B cell (primary cell): ENCODE measurements around the gene VSIG10. TPM values are rescaled to one million over a fixed set of nuclear protein-coding genes. Genes with fewer than 3 reads are reported as not detected.

Source experiments
- ATAC-seq: fragments of 200-7000 bp; cut with Tn5 transposase; one replicate; pipeline ENCODE4 v1.10.0; 2021; ENCODE audit warnings: low read depth, mild to moderate bottlenecking, moderate number of reproducible peaks, moderate library complexity
- CTCF ChIA-PET: fragments of 350-600 bp; sonication (Branson Sonifier 250); formaldehyde crosslinking; loops from one replicate; lab custom pipeline; 2021; ENCODE audit warnings: antibody characterized with exemption, inconsistent platforms; lab: Charles Lee
- POLR2A ChIA-PET: fragments of 350-600 bp; sonication (Branson Sonifier 250); formaldehyde crosslinking; loops from one replicate; lab custom pipeline; 2021; ENCODE audit warnings: antibody characterized with exemption; lab: Charles Lee
- DNase-seq: peaks from one replicate; pipeline ENCODE4 v3.0.0; 2013
- H2AFZ ChIP-seq: 2 replicates; pipeline ENCODE4 v1.6.1; 2012; ENCODE audit warnings: mild to moderate bottlenecking, low read depth, low read length; ENCODE audit not compliant: insufficient read depth, poor library complexity, severe bottlenecking
- H3K27ac ChIP-seq, 2 donors: 1 replicate in 1 of 2; 2 replicates in 1 of 2; pipeline ENCODE4 v1.5.1; 2012 to 2013; ENCODE audit warnings: low read length in 2 of 2, mild to moderate bottlenecking in 2 of 2, moderate library complexity in 1 of 2
- H3K27me3 ChIP-seq, 4 experiments: fragments of 200-600 bp in 1 of 4; sonication (generic) in 1 of 4; replicated peaks in 1 of 4; 1 replicate in 2 of 4; 2 replicates in 2 of 4; pipeline versions ENCODE4 v1.6.1 to v1.7.0; 2013 to 2016; ENCODE audit warnings: low read length in 3 of 4, mild to moderate bottlenecking in 2 of 4, mixed read lengths in 1 of 4, moderate library complexity in 1 of 4; ENCODE audit not compliant: insufficient read depth in 4 of 4, control insufficient read depth in 3 of 4; ENCODE audit errors: control extremely low read depth in 1 of 4
- H3K36me3 ChIP-seq, 2 experiments: replicated peaks in 1 of 2; 1 replicate in 1 of 2; 2 replicates in 1 of 2; pipeline versions ENCODE4 v1.6.1 to v1.7.1; 2013; ENCODE audit warnings: low read length in 1 of 2; ENCODE audit not compliant: insufficient read depth in 2 of 2, control insufficient read depth in 1 of 2; ENCODE audit errors: control extremely low read depth in 1 of 2, extremely low read depth in 1 of 2
- H3K4me1 ChIP-seq, 2 donors: fragments of 200-600 bp in 1 of 2; sonication (generic) in 1 of 2; 1 replicate in 1 of 2; 2 replicates in 1 of 2; pipeline versions ENCODE4 v1.5.1 to v1.6.1; 2013 to 2017; ENCODE audit warnings: low read length in 2 of 2; ENCODE audit not compliant: control insufficient read depth in 2 of 2, insufficient read depth in 2 of 2
- H3K4me2 ChIP-seq: replicated peaks from 2 replicates; pipeline ENCODE3; 2012; ENCODE audit warnings: mild to moderate bottlenecking, low read depth, low read length; ENCODE audit not compliant: poor library complexity, severe bottlenecking
- H3K4me3 ChIP-seq, 5 experiments: fragments of 200-600 bp in 1 of 5; sonication (generic) in 1 of 5; 1 replicate in 3 of 5; 2 replicates in 2 of 5; pipeline versions ENCODE4 v1.5.1 to v1.7.0; 2011 to 2016; ENCODE audit warnings: low read length in 4 of 5, mild to moderate bottlenecking in 4 of 5, low read depth in 2 of 5, control low read depth in 1 of 5, moderate library complexity in 1 of 5; ENCODE audit not compliant: insufficient read depth in 1 of 5; ENCODE audit errors: control extremely low read depth in 1 of 5, extremely low read depth in 1 of 5
- H3K79me2 ChIP-seq: fragments of 200-600 bp; sonication (generic); one replicate; pipeline ENCODE4 v1.6.0; 2016; ENCODE audit warnings: low read length; ENCODE audit not compliant: control insufficient read depth, insufficient read depth
- H3K9ac ChIP-seq: fragments of 200-600 bp; sonication (generic); 2 replicates; pipeline ENCODE4 v1.6.1; 2017; ENCODE audit warnings: mild to moderate bottlenecking, low read length, moderate library complexity
- H3K9me3 ChIP-seq, 3 donors: one replicate each; pipeline versions ENCODE4 v1.6.1 to v1.7.1; 2013; ENCODE audit warnings: low read length in 2 of 3; ENCODE audit not compliant: control insufficient read depth in 2 of 3, insufficient read depth in 1 of 3; ENCODE audit errors: control extremely low read depth in 1 of 3
- H4K20me1 ChIP-seq: 2 replicates; pipeline ENCODE4 v1.6.0; 2012; ENCODE audit warnings: mild to moderate bottlenecking, low read length; ENCODE audit not compliant: insufficient read depth, control insufficient read depth, poor library complexity, severe bottlenecking
- H3K27ac Mint-ChIP-seq: one replicate; pipeline ENCODE4 v1.8.0; 2021; ENCODE audit warnings: mixed read lengths
- H3K27me3 Mint-ChIP-seq: one replicate; pipeline ENCODE4 v1.8.0; 2021; ENCODE audit warnings: mixed read lengths
- H3K4me1 Mint-ChIP-seq: one replicate; pipeline ENCODE4 v1.8.0; 2021; ENCODE audit warnings: mixed read lengths
- H3K4me3 Mint-ChIP-seq: one replicate; pipeline ENCODE4 v1.8.0; 2021; ENCODE audit warnings: mixed read lengths
- H3K9me3 Mint-ChIP-seq: one replicate; pipeline ENCODE4 v1.8.0; 2022; ENCODE audit warnings: mixed read lengths; ENCODE audit not compliant: insufficient read depth
- EZH2 ChIP-seq: IDR thresholded peaks from 2 replicates; pipeline ENCODE4 v1.6.1; 2012; ENCODE audit warnings: borderline replicate concordance, low read depth, mild to moderate bottlenecking, moderate library complexity, low read length; ENCODE audit not compliant: insufficient read depth, poor library complexity, severe bottlenecking
- whole genome bisulfite sequencing: methylation state at CpG from one replicate; pipeline ENCODE4 v1.1.5; 2013; ENCODE audit warnings: missing lambda C conversion rate; ENCODE audit not compliant: insufficient coverage; 5-methylcytosine and 5-hydroxymethylcytosine counted together
- intact Hi-C: fragments of 100-400 bp; cut with micrococcal nuclease; formaldehyde crosslinking; loops from one replicate; pipeline ENCODE4 v1.10.0; 2022
- polyA plus RNA-seq: library from polyadenylated mRNA; depleted of rRNA; stranded (reverse); fragments of >200 nt; gene quantifications from 2 replicates; pipeline ENCODE4 v1.2.3, GENCODE V29; 2012
- total RNA-seq, 2 donors: library from RNA; stranded (reverse); fragments of 120-200 nt in 1 of 2; gene quantifications; 1 replicate in 1 of 2; 2 replicates in 1 of 2; pipeline versions ENCODE4 v1.2.3 to v1.2.4, GENCODE V29; 2013 to 2022
- TF ChIP-seq, protein P1 (sequence below): fragments of 200-600 bp; IDR thresholded peaks from one replicate; pipeline ENCODE4 v1.8.0; 2022; ENCODE audit warnings: antibody characterized with exemption, mild to moderate bottlenecking

The VSIG10 gene
- total and polyA plus RNA-seq, 2 donors (not counting 1 experiment from before 2014, with no cell fraction given) = 0.34 to 2.6 TPM

DNA sequence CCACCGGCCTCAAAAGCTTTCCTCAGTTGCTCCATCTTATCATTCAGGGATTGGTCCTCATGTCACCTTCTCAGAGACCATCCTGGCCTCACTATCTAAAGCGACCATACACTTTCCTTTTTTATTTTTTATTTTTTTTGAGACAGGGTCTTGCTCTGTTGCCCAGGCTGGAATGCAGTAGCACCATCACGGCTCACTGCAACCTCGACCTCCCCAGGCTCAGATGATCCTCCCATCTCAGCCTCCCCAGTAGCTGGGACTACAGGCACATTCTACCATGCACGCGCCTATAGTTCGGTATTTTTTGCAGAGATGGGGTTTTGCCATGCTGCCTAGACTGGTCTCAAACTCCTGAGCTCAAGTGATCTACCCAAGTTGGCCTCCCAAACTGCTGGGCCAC lies 45.6 kb downstream of the VSIG10 start:
- TF ChIP-seq, protein P1, sequence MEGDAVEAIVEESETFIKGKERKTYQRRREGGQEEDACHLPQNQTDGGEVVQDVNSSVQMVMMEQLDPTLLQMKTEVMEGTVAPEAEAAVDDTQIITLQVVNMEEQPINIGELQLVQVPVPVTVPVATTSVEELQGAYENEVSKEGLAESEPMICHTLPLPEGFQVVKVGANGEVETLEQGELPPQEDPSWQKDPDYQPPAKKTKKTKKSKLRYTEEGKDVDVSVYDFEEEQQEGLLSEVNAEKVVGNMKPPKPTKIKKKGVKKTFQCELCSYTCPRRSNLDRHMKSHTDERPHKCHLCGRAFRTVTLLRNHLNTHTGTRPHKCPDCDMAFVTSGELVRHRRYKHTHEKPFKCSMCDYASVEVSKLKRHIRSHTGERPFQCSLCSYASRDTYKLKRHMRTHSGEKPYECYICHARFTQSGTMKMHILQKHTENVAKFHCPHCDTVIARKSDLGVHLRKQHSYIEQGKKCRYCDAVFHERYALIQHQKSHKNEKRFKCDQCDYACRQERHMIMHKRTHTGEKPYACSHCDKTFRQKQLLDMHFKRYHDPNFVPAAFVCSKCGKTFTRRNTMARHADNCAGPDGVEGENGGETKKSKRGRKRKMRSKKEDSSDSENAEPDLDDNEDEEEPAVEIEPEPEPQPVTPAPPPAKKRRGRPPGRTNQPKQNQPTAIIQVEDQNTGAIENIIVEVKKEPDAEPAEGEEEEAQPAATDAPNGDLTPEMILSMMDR = no peak
- no peak for TF ChIP-seq EZH2
- Histone ChIP-seq H3K4me2 (no peak overlapping the region), H3K9me3 (peaks cover 0 to 4% (median 0%) of the 10 kb centered on the region in 3 donors), H3K9ac (no peak overlapping the region), H4K20me1 (peaks cover 5% of the 10 kb centered on the region), H3K79me2 (peaks cover 13% of the 10 kb centered on the region), H3K4me3 (no peak overlapping the region), H3K4me1 (peaks cover 15 to 21% of the 10 kb centered on the region in 2 donors), H3K36me3 (no peaks in the 10 kb centered on the region), H2AFZ (no peak overlapping the region), H3K27me3 (no peaks in the 10 kb centered on the region), H3K27ac (no peak overlapping the region)
- intact Hi-C loops = no loop called here
- Mint-ChIP-seq H3K27ac (no peak overlapping the region), H3K4me3 (no peak overlapping the region), H3K27me3 (no peaks in the 10 kb centered on the region), H3K4me1 (peaks cover 33% of the 10 kb centered on the region), H3K9me3 (no peaks in the 10 kb centered on the region)
- DNase-seq = no peak
- ATAC-seq = no peak
- 96% methylated on average over 7 of the region's 7 CpGs for WGBS
- CTCF ChIA-PET = no interaction called here
- POLR2A ChIA-PET = no interaction called here

DNA sequence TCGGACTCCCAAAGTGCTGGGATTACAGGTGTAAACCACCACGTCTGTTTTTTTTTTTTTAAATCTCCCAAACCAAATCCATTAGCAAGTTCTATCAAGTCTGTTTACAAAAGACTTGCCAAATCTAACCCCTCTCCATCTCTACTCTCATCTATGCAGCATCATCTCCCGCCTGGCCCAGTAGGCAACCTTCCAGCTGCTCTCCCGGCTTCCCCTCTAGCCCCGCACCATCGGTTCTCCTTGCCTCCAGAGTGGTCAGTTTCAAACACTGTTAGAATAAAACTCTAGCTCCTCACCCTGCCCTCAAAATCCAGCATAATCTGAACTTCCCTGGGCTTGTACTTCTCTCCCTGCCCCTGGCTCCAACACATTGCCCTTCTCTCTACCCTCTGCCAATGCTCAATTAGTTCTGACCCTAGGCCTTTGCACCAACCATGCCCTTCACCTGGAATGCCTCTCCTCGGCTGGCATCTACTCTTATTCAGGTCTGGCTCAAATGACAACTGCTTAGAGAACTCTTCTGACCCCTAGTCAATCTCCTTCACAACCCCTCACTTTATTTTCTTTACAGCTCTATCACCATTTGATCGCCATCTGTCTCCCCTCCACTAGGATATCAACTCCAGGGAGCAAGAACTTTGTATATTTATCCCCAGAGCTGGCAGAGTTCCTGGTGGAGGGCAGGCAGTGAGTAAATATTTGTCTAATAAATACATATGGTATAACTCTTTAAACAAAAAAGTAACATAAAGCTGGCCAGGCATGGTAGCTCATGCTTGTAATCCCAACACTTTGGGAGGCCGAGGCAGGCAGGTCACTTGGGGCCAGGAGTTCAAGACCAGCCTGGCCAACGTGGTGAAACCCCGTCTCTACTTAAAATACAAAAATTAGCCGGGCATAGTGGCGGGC lies 47.7 kb downstream of the VSIG10 start:
- ChIA-PET POLR2A (interaction anchor here (0.6 kb wide), 1 partner anchor 8 kb away, joined by 3 read pairs; no protein-coding TSS in a partner anchor), CTCF (interaction anchor here (0.6 to 3.1 kb wide), 6 partner anchors 9 to 212 kb away, joined by 3 to 25 read pairs (median 4); no protein-coding TSS in a partner anchor)
- ATAC-seq (no peak), DNase-seq (no peak)
- H3K27ac Mint-ChIP-seq = no peak overlapping the region
- H3K4me1 Mint-ChIP-seq = peaks cover 23% of the 10 kb centered on the region
- no peak for TF ChIP-seq EZH2
- WGBS = 96% methylated on average over 8 of the region's 13 CpGs
- no peak overlapping the region for H3K4me3 ChIP-seq
- H3K9ac ChIP-seq = no peak overlapping the region
- H3K9me3 ChIP-seq = peaks cover 0 to 4% (median 0%) of the 10 kb centered on the region in 3 donors
- no peak overlapping the region for H3K27ac ChIP-seq
- no peak overlapping the region for H3K4me3 Mint-ChIP-seq
- no peak overlapping the region for H3K4me2 ChIP-seq
- peaks cover 2 to 3% of the 10 kb centered on the region in 2 experiments for H3K36me3 ChIP-seq
- no peaks in the 10 kb centered on the region for H3K27me3 Mint-ChIP-seq
- H2AFZ ChIP-seq = no peak overlapping the region
- H3K27me3 ChIP-seq = no peaks in the 10 kb centered on the region
- peaks cover 7% of the 10 kb centered on the region for H4K20me1 ChIP-seq
- no peaks in the 10 kb centered on the region for H3K79me2 ChIP-seq
- peaks cover 9% of the 10 kb centered on the region in 2 donors for H3K4me1 ChIP-seq
- no peaks in the 10 kb centered on the region for H3K9me3 Mint-ChIP-seq
- intact Hi-C loops = no loop called here
